CD14-positive monocyte (primary cell): ENCODE measurements around the gene CDK5RAP2. TPM values are rescaled to one million over a fixed set of nuclear protein-coding genes. Genes with fewer than 3 reads are reported as not detected.

ENCODE experiments used
- DNase-seq, 3 donors: peaks; one replicate each; pipeline ENCODE4 v3.0.0-alpha.2; 2011 to 2022
- H2AFZ ChIP-seq: 2 replicates; pipeline ENCODE4 v1.6.0; 2012; ENCODE audit warnings: mild to moderate bottlenecking, low read depth, low read length, inconsistent platforms; ENCODE audit not compliant: insufficient read depth, poor library complexity, severe bottlenecking
- H3K27ac ChIP-seq, 2 donors: 1 replicate in 1 of 2; 2 replicates in 1 of 2; pipeline ENCODE4 v1.5.1; 2012 to 2013; ENCODE audit warnings: low read length in 2 of 2, control low read depth in 1 of 2, inconsistent platforms in 1 of 2, low read depth in 1 of 2, mild to moderate bottlenecking in 1 of 2
- H3K27me3 ChIP-seq, 2 donors: one replicate each; pipeline versions ENCODE4 v1.6.0 to v1.6.1; 2011 to 2013; ENCODE audit warnings: low read length in 2 of 2; ENCODE audit not compliant: control insufficient read depth in 2 of 2, insufficient read depth in 2 of 2
- H3K36me3 ChIP-seq, 2 donors: replicated peaks in 1 of 2; 1 replicate in 1 of 2; 2 replicates in 1 of 2; pipeline versions ENCODE4 v1.5.1 to v1.6.1; 2012 to 2013; ENCODE audit warnings: low read length in 2 of 2, control low read depth in 1 of 2, inconsistent platforms in 1 of 2, mild to moderate bottlenecking in 1 of 2; ENCODE audit not compliant: insufficient read depth in 2 of 2, control insufficient read depth in 1 of 2
- H3K4me1 ChIP-seq, 2 donors: 1 replicate in 1 of 2; 2 replicates in 1 of 2; pipeline versions ENCODE4 v1.5.1 to v1.6.1; 2012 to 2013; ENCODE audit warnings: low read length in 2 of 2, control low read depth in 1 of 2, inconsistent platforms in 1 of 2, mild to moderate bottlenecking in 1 of 2, moderate library complexity in 1 of 2; ENCODE audit not compliant: insufficient read depth in 2 of 2, control insufficient read depth in 1 of 2
- H3K4me2 ChIP-seq: replicated peaks from 2 replicates; pipeline ENCODE3; 2012; ENCODE audit warnings: low read length, moderate library complexity, mild to moderate bottlenecking; ENCODE audit not compliant: poor library complexity, severe bottlenecking; ENCODE audit errors: extremely low read depth
- H3K4me3 ChIP-seq, 3 experiments: fragments of 200-600 bp in 1 of 3; sonication (generic) in 1 of 3; replicated peaks in 1 of 3; 1 replicate in 2 of 3; 2 replicates in 1 of 3; pipeline ENCODE4 v1.5.1; 2011 to 2013; ENCODE audit warnings: low read length in 3 of 3, mild to moderate bottlenecking in 3 of 3, control low read depth in 2 of 3, low read depth in 2 of 3, inconsistent platforms in 1 of 3, moderate library complexity in 1 of 3
- H3K79me2 ChIP-seq: 2 replicates; pipeline ENCODE4 v1.6.0; 2012; ENCODE audit warnings: mild to moderate bottlenecking, control low read depth, inconsistent platforms, low read length, moderate library complexity; ENCODE audit not compliant: insufficient read depth
- H3K9ac ChIP-seq: 2 replicates; pipeline ENCODE4 v1.6.0; 2017; ENCODE audit warnings: low read length, mild to moderate bottlenecking; ENCODE audit not compliant: insufficient read depth, poor library complexity, severe bottlenecking
- H3K9me3 ChIP-seq, 2 donors: replicated peaks in 1 of 2; 1 replicate in 1 of 2; 2 replicates in 1 of 2; pipeline versions ENCODE4 v1.5.1 to v1.6.1; 2012 to 2013; ENCODE audit warnings: low read length in 2 of 2, control low read depth in 1 of 2; ENCODE audit not compliant: control insufficient read depth in 1 of 2, insufficient read depth in 1 of 2
- H4K20me1 ChIP-seq: 2 replicates; pipeline ENCODE4 v1.6.0; 2012; ENCODE audit warnings: mild to moderate bottlenecking, low read length, control low read depth, moderate library complexity; ENCODE audit not compliant: insufficient read depth
- H3K27ac Mint-ChIP-seq, 7 donors: one replicate each; pipeline ENCODE4 v1.8.0; 2020; ENCODE audit warnings: mild to moderate bottlenecking in 7 of 7, mixed read lengths in 7 of 7, moderate library complexity in 6 of 7, inconsistent platforms in 2 of 7
- H3K27me3 Mint-ChIP-seq, 3 donors: one replicate each; pipeline ENCODE4 v1.8.0; 2021 to 2022; ENCODE audit warnings: low read depth in 3 of 3, mild to moderate bottlenecking in 3 of 3, mixed read lengths in 3 of 3, moderate library complexity in 3 of 3, inconsistent platforms in 1 of 3
- H3K36me3 Mint-ChIP-seq, 2 donors: one replicate each; pipeline ENCODE4 v1.8.0; 2020; ENCODE audit warnings: mixed read lengths in 2 of 2, inconsistent platforms in 1 of 2, mild to moderate bottlenecking in 1 of 2
- H3K4me1 Mint-ChIP-seq: one replicate; pipeline ENCODE4 v1.8.0; 2020; ENCODE audit warnings: mild to moderate bottlenecking, mixed read lengths
- H3K4me3 Mint-ChIP-seq, 2 donors: one replicate each; pipeline ENCODE4 v1.8.0; 2020; ENCODE audit warnings: mild to moderate bottlenecking in 2 of 2, mixed read lengths in 2 of 2, moderate library complexity in 1 of 2
- H3K9me3 Mint-ChIP-seq, 7 donors: one replicate each; pipeline ENCODE4 v1.8.0; 2020 to 2022; ENCODE audit warnings: mixed read lengths in 7 of 7, mild to moderate bottlenecking in 6 of 7, moderate library complexity in 6 of 7, inconsistent platforms in 2 of 7
- WGBS: methylation state at CpG from one replicate; pipeline ENCODE4 v1.1.5; 2013; ENCODE audit warnings: missing lambda C conversion rate; ENCODE audit not compliant: insufficient coverage; 5-methylcytosine and 5-hydroxymethylcytosine counted together
- intact Hi-C, 2 donors: fragments of 100-400 bp; cut with micrococcal nuclease; formaldehyde crosslinking; loops; one replicate each; pipeline versions ENCODE4 v1.15.0 to v1.15.1; 2023
- polyA plus RNA-seq, 3 donors: library from polyadenylated mRNA; depleted of rRNA in 1 of 3; unstranded in 2 of 3; stranded (reverse) in 1 of 3; fragments of 300-500 nt in 2 of 3; fragments of >200 nt in 1 of 3; fragmentation: Illumina TruSeq in 2 of 3; gene quantifications; 1 replicate in 2 of 3; 2 replicates in 1 of 3; pipeline ENCODE4 v1.2.3, GENCODE V29; 2012 to 2021
- TF ChIP-seq, protein P1 (sequence below): fragments of 200-600 bp; IDR thresholded peaks from one replicate; pipeline ENCODE4 v1.8.0; 2022; ENCODE audit warnings: antibody characterized with exemption, mild to moderate bottlenecking

The CDK5RAP2 gene
- polyA plus RNA-seq, 3 donors = 2.0 to 13.7 (median 6.1) TPM

DNA sequence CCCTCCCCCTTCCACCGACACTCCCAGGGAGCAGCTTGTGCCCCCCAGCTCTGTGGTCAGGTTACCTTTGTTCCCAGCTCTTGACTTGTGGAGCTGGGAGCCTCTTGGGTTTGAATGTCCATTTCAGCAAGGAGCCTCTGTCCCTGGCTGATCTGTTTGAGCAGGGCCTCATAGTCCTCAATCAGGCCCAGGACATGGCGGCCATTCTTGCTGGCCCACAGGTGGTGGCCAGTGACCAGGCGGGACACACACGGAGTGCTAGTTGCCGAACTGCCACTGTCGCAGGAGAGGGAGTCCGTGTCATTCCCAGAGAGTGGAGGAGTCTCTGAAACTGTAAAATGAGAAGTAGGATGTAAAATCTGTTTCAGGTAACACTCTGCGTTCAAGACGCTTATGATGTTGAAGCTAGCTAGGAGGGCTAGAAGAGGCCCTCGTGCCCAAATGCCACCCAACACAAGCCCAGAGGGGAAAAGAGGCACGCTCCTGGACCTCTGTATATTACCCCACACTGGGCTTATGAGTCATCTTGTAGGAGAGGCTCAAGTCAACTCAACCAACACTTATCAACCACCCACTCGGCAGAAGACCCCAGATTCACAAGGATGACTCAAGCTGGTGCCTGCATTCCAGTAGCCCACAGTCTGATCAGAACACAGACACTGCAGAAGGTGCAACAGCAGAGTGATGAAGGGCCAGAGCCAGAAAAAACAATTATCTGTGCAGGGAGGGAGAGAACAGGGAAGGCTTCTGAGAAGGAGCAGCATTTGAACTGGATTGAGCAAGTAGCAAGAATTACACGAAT is 177.0 kb downstream of the CDK5RAP2 start:
- peak overlapping the region; percentile 15 for H3K9ac ChIP-seq
- peaks cover 23% of the 10 kb centered on the region for H3K4me1 Mint-ChIP-seq
- 89% methylated on average over 8 of the region's 13 CpGs for WGBS

DNA sequence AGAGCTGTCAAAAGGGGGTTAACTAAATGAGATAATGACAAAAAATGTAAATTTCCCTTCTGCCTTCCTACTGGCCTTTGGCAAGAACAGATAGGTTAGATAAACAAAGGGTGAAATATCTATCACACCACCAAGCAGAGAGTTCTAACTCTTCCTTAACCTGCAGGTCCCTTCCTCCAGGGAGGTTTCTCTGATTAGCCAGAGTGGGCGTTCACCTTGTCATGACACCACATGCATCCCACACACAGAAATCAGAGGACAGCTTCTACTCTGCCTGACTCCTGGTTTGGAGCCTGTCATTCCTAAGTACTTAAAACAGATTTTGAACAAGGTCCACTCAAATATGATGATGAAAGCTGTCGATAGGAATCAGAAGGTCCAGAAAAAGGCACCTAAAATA is 180.0 kb downstream of the CDK5RAP2 start:
- Histone ChIP-seq H3K27ac (no peak overlapping the region), H3K9me3 (no peaks in the 10 kb centered on the region)
- no peaks in the 10 kb centered on the region for H3K9me3 Mint-ChIP-seq

More for the DNA sequence above, 177.0 kb downstream of the CDK5RAP2 start:
- Histone ChIP-seq H3K4me2 (peak overlapping the region; percentile 41), H4K20me1 (no peaks in the 10 kb centered on the region), H3K36me3 (peaks cover 64 to 83% of the 10 kb centered on the region in 2 donors), H3K4me3 (peak overlapping the region in 1 of 3 experiments; percentile 33), H3K9me3 (no peaks in the 10 kb centered on the region), H2AFZ (peak overlapping the region; percentile 12), H3K27ac (peak overlapping the region; percentile 22 to 82), H3K79me2 (no peaks in the 10 kb centered on the region), H3K4me1 (peaks cover 17 to 23% of the 10 kb centered on the region in 2 donors), H3K27me3 (no peaks in the 10 kb centered on the region)
- Mint-ChIP-seq H3K4me3 (peak overlapping the region in 1 of 2 donors; percentile 52), H3K36me3 (peaks cover 70 to 75% of the 10 kb centered on the region in 2 donors), H3K27ac (peak overlapping the region; percentile 81 to 93 (median 90)), H3K9me3 (no peaks in the 10 kb centered on the region), H3K27me3 (no peaks in the 10 kb centered on the region)
- TF ChIP-seq, protein P1, sequence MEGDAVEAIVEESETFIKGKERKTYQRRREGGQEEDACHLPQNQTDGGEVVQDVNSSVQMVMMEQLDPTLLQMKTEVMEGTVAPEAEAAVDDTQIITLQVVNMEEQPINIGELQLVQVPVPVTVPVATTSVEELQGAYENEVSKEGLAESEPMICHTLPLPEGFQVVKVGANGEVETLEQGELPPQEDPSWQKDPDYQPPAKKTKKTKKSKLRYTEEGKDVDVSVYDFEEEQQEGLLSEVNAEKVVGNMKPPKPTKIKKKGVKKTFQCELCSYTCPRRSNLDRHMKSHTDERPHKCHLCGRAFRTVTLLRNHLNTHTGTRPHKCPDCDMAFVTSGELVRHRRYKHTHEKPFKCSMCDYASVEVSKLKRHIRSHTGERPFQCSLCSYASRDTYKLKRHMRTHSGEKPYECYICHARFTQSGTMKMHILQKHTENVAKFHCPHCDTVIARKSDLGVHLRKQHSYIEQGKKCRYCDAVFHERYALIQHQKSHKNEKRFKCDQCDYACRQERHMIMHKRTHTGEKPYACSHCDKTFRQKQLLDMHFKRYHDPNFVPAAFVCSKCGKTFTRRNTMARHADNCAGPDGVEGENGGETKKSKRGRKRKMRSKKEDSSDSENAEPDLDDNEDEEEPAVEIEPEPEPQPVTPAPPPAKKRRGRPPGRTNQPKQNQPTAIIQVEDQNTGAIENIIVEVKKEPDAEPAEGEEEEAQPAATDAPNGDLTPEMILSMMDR = no peak
- intact Hi-C loops = no loop called here
- peak; percentile 47 to 75 (median 53) for DNase-seq

More for the DNA sequence above, 180.0 kb downstream of the CDK5RAP2 start:
- Histone ChIP-seq H3K9ac (no peak overlapping the region), H3K4me2 (no peak overlapping the region), H4K20me1 (no peaks in the 10 kb centered on the region), H3K79me2 (no peaks in the 10 kb centered on the region), H2AFZ (no peak overlapping the region), H3K36me3 (peaks cover 67 to 82% of the 10 kb centered on the region in 2 donors), H3K4me1 (peaks cover 17 to 23% of the 10 kb centered on the region in 2 donors), H3K4me3 (no peak overlapping the region), H3K27me3 (no peaks in the 10 kb centered on the region)
- 100% methylated on average over 1 of the region's 2 CpGs for WGBS
- TF ChIP-seq, protein P1 = no peak
- peak overlapping the region in 3 of 7 donors; percentile 4 to 27 (median 7) for H3K27ac Mint-ChIP-seq
- H3K4me1 Mint-ChIP-seq = peaks cover 23% of the 10 kb centered on the region
- no peaks in the 10 kb centered on the region for H3K27me3 Mint-ChIP-seq
- DNase-seq = no peak
- H3K4me3 Mint-ChIP-seq = no peak overlapping the region
- peaks cover 73 to 77% of the 10 kb centered on the region in 2 donors for H3K36me3 Mint-ChIP-seq
- intact Hi-C loops = no loop called here
